ENCODE results near the gene TAS2R10. TPM values are rescaled to one million over a fixed set of nuclear protein-coding genes. Genes with fewer than 3 reads are reported as not detected.

The TAS2R10 gene, protein sequence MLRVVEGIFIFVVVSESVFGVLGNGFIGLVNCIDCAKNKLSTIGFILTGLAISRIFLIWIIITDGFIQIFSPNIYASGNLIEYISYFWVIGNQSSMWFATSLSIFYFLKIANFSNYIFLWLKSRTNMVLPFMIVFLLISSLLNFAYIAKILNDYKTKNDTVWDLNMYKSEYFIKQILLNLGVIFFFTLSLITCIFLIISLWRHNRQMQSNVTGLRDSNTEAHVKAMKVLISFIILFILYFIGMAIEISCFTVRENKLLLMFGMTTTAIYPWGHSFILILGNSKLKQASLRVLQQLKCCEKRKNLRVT
- 1 to 10 TPM in 3 of 4 donors, not detected in 1; 1.1 to 2.4 (median 2.3) TPM for total RNA-seq

DNA sequence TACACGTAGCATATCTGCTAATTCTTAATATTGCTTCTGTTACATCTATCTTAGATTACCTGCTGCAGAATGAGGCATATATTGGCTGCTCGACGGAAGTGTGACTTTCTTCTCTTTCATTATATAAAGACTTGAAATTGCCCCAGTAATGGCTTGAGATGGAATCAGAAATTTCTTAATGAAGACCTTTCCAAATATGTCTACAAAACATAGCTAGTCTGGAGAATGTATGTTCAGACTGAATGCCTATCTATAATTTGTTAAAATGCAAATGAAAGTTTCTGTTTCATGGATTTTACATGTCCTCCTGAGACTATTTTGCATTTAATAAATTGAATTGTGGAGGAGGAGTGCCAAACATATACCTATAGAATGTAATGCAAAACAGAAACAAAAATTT lies at the start of gene TAS2R10:
Gene TAS2R10 (minus strand): TSS at position 101 of the 400 bp plus-strand sequence. CDS start 89 bp downstream, at position 12.
- TF ChIP-seq, protein P1, sequence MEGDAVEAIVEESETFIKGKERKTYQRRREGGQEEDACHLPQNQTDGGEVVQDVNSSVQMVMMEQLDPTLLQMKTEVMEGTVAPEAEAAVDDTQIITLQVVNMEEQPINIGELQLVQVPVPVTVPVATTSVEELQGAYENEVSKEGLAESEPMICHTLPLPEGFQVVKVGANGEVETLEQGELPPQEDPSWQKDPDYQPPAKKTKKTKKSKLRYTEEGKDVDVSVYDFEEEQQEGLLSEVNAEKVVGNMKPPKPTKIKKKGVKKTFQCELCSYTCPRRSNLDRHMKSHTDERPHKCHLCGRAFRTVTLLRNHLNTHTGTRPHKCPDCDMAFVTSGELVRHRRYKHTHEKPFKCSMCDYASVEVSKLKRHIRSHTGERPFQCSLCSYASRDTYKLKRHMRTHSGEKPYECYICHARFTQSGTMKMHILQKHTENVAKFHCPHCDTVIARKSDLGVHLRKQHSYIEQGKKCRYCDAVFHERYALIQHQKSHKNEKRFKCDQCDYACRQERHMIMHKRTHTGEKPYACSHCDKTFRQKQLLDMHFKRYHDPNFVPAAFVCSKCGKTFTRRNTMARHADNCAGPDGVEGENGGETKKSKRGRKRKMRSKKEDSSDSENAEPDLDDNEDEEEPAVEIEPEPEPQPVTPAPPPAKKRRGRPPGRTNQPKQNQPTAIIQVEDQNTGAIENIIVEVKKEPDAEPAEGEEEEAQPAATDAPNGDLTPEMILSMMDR (IDR thresholded peaks at IDR 0.05; ENCODE audit: low read depth) = no peak

DNA sequence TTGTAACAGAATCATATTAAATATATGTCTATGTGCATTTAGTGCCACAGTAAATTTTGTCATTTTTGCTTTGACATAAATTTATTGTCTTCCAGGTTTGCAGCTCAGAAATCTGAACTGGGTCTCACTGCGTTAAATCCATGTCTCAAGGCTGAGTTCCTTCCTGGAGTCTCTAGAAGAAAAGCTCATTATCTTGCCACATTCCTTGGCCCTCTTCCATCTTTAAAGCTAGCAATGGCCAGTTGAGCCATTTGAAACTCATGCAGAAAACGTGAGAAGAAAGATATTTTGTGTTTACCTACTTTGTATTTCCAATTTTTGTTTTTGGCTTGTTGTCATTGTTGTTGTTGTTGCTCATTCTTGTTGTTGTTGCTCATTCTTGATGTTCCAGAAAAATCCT lies 47.2 kb upstream of the TAS2R10 start:
- TF ChIP-seq, protein P1 (IDR thresholded peaks at IDR 0.05; ENCODE audit: low read depth) = no peak

DNA sequence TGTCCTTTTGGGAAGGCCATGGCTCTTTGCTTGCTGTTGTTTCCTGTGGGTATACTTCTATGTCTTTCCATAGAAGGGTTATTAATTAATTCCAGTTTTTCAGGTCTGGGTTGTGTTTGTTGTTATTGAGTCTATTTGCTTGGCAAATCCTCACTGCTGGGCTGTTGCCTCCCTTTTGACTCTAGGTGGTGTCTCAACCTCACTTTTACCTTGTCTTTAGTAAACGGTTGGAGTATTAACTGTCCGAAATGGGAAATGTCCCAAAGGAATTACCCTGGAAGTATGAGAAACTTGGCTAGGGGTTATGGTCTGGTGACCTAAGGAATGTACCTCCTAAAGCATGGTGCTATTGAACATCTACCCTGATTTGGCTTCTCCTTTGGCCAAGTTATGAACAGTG lies 41.2 kb upstream of the TAS2R10 start:
- TF ChIP-seq, protein P1 (IDR thresholded peaks at IDR 0.05; ENCODE audit: low read depth) = no peak

DNA sequence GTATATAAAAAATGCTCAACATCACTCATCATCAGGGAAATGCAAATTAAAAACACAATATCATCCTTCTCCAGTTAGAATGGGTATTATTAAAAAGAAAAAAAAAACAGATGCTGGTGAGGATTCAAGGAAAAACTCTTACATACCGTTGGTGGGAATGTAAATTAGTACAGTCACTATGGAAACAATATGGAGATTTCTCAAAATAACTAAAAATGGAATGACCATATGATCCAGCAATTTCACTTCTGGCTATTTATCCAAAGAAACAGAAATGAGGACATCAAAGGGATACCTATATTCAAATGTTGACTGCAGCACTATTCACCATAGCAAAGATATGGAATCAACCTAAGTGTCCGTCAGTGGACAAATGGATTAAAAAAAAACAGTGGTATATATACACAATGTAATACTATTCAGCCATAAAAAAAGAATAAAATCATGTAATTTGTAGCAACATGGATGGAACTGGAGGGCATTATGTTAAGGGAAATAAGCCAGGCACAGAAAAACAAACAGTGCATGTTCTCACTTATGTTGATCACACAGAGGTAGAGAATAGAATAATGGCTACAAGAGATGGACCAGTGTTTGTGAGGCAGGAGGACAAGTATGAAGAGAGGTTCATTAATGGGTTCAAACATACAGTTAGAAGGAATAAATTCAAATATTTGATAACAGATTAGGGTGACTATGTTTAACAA lies 37.5 kb upstream of the TAS2R10 start:
- TF ChIP-seq, protein P1 (IDR thresholded peaks at IDR 0.05; ENCODE audit: low read depth) = no peak

DNA sequence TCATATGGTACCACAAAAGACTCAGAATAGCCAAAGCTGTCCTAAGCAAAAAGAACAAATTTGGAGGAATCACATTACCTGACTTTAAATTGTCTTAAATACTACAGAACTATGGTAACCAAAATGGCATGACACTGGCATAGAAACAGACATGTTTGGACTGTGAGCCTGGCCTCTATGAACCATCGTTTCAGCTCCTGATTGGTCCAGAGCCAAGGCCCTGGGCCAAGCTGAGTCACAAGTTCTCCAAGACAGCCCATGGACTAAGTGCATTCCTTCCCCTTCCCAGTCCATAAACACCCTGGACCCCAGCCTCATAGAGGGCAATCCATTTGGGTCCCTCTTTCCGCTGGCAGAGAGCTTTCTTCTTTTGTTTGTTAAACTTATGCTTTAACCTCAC lies 35.2 kb upstream of the TAS2R10 start:
- TF ChIP-seq, protein P1 (IDR thresholded peaks at IDR 0.05; ENCODE audit: low read depth) = no peak

DNA sequence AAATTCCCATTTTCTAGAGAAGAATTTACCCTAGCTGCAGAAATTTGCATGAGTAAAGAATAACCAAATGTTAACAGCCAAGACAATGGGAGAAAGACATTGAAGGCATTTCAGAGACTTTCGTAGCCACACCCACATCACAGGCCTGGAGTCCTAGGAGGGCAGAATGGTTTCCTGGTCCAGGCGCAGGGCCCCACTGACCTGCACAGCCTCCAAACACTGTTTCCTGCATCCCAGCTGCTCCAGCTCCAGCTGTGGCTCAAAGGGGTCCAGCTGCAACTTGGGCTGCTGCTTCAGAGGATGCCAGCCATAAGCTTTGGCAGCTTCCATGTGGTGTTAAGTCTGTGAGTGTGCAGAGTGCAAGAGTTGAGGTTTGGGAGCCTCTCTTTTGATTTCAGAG lies 29.6 kb upstream of the TAS2R10 start:
- TF ChIP-seq, protein P1 (IDR thresholded peaks at IDR 0.05; ENCODE audit: low read depth) = no peak

DNA sequence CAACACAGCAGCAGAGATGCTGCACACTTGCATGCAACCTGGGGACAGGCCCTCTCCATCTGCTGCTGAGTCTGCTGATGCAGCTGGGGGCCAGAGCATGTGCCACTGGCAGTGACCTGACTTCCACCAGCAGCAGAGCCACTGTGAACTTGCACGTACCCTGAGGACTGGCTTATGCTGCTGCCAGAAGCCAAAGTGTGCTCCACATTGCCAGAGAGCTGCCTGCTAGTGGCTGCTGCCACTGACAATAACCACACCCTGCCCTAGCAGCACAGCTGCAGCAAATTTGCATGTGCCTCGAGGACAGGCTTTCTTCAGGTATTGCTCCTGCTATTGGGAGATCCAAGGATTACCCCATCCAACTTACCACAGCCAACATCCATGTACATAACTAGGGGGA lies 27.6 kb upstream of the TAS2R10 start:
- TF ChIP-seq, protein P1 (IDR thresholded peaks at IDR 0.05; ENCODE audit: low read depth) = no peak

Measured in subcutaneous adipose tissue (tissue), 4 donors.